Small intestine (tissue), 7 donors: ENCODE measurements around the gene CBLIF. TPM values are rescaled to one million over a fixed set of nuclear protein-coding genes. Genes with fewer than 3 reads are reported as not detected.
A peak's percentile ranks its signal among the peaks of the same experiment; 100 is the strongest.
"Not testable (repeated sequence)": the region's sequence is repeated elsewhere in the genome, so short reads cannot be mapped to it uniquely, and the experiment has no call there.

Experiments
- DNase-seq, 2 donors: peaks; one replicate each; pipeline versions ENCODE4 v3.0.0 to v3.0.0-alpha.2; 2013
- FAIRE-seq: peaks from 2 replicates; lab custom pipeline; 2012; peaks lifted over from hg19 to GRCh38; lab: Jason Lieb, UNC
- H3K27ac ChIP-seq, 3 donors: one replicate each; pipeline ENCODE4 v1.5.1; 2013; ENCODE audit warnings: low read length in 2 of 3, mild to moderate bottlenecking in 2 of 3, control low read depth in 1 of 3, inconsistent platforms in 1 of 3, low read depth in 1 of 3, moderate library complexity in 1 of 3
- H3K27me3 ChIP-seq, 3 donors: one replicate each; pipeline ENCODE4 v1.6.1; 2013; ENCODE audit warnings: low read length in 3 of 3, inconsistent platforms in 1 of 3; ENCODE audit not compliant: control insufficient read depth in 3 of 3, insufficient read depth in 3 of 3
- H3K36me3 ChIP-seq, 3 donors: one replicate each; pipeline ENCODE4 v1.6.1; 2013; ENCODE audit warnings: low read length in 3 of 3, inconsistent platforms in 1 of 3, low read depth in 1 of 3, mild to moderate bottlenecking in 1 of 3, moderate library complexity in 1 of 3; ENCODE audit not compliant: control insufficient read depth in 3 of 3, insufficient read depth in 2 of 3
- H3K4me1 ChIP-seq, 3 donors: one replicate each; pipeline ENCODE4 v1.6.1; 2013; ENCODE audit warnings: low read length in 2 of 3, inconsistent platforms in 1 of 3, low read depth in 1 of 3, mild to moderate bottlenecking in 1 of 3, moderate library complexity in 1 of 3; ENCODE audit not compliant: control insufficient read depth in 3 of 3, insufficient read depth in 2 of 3
- H3K4me3 ChIP-seq, 3 donors: one replicate each; pipeline ENCODE4 v1.5.1; 2013; ENCODE audit warnings: low read length in 3 of 3, control low read depth in 1 of 3, inconsistent platforms in 1 of 3, low read depth in 1 of 3, mild to moderate bottlenecking in 1 of 3, moderate library complexity in 1 of 3
- H3K9me3 ChIP-seq, 2 donors: one replicate each; pipeline ENCODE4 v1.6.1; 2013; ENCODE audit warnings: low read depth in 1 of 2, low read length in 1 of 2; ENCODE audit not compliant: control insufficient read depth in 2 of 2, insufficient read depth in 1 of 2
- WGBS, 3 donors: extraction: QIAGEN DNeasy Blood & Tissue Kit; methylation state at CpG; one replicate each; pipeline ENCODE4 v1.1.7; 2013; 5-methylcytosine and 5-hydroxymethylcytosine counted together
- polyA plus RNA-seq, 4 donors: library from polyadenylated mRNA; stranded (reverse) in 3 of 4; unstranded in 1 of 4; fragments of 200-250 nt in 3 of 4; fragments of 120-200 nt in 1 of 4; gene quantifications; one replicate each; pipeline versions ENCODE4 v1.2.1 to v1.2.3, GENCODE V29; 2013
- donor health status: healthy with polysubstance abuse.
- donor health status: control.
- donor health status: control.
- donor health status: Bipolar disorder and iron deficiency.
- donor health status: healthy.

The CBLIF gene
- polyA plus RNA-seq, 4 donors: 0.13 to 2.1 TPM; not detected in 2

DNA sequence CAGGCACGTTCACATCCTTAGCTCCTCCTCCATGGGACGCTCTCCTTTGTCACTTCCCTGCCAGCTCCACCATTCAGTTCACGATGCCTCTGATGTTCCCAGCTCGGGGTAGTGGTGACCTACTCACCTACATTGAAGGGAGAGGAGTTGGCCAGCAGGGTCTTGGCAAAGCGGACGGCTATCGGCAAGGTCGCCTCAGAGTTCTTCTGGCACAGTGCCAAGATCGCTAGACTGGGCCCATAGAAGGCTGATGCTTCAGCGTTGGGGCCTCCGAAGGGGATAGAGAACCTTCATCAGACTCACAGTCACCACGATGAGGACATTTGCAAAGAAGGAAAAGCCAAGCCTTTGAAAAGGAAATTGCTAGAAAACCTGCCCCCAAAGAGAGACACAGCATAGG, 3.0 kb downstream of the CBLIF start:
- Histone ChIP-seq H3K27ac (no peak overlapping the region), H3K4me3 (no peak overlapping the region), H3K27me3 (no peaks in the 10 kb centered on the region), H3K4me1 (no peaks in the 10 kb centered on the region), H3K9me3 (no peaks in the 10 kb centered on the region), H3K36me3 (no peaks in the 10 kb centered on the region)
- FAIRE-seq: no peak
- WGBS, 3 donors: 83 to 89% (median 84%) methylated on average over 12 of the region's 12 CpGs
- no peak for DNase-seq

DNA sequence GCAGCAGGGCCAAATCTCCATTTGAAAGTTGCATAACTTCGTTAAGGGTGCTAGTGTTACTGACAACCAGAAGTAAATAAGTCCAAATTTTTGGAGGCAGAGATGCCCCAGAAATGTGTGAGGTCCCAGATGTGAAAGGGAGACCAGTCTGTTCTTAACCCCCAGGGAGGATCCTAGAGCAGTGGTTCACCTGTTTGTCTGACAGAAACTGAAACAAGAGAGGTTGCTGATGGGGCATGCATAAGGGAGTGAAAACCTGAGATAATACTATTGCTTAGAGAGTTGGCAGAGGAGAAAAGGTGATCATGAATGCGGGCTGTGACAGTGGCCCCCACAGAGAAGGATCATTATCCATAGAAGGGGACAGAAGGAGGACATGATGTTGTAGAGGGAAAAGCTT, 3.8 kb downstream of the CBLIF start:
- 77 to 92% (median 85%) methylated on average over 2 of the region's 2 CpGs for WGBS, 3 donors
- DNase-seq: no peak
- no peak overlapping the region for H3K4me3 ChIP-seq
- no peaks in the 10 kb centered on the region for H3K36me3 ChIP-seq
- no peak for FAIRE-seq
- no peaks in the 10 kb centered on the region for H3K9me3 ChIP-seq
- H3K27me3 ChIP-seq: no peaks in the 10 kb centered on the region
- H3K27ac ChIP-seq: no peak overlapping the region
- H3K4me1 ChIP-seq: no peaks in the 10 kb centered on the region

DNA sequence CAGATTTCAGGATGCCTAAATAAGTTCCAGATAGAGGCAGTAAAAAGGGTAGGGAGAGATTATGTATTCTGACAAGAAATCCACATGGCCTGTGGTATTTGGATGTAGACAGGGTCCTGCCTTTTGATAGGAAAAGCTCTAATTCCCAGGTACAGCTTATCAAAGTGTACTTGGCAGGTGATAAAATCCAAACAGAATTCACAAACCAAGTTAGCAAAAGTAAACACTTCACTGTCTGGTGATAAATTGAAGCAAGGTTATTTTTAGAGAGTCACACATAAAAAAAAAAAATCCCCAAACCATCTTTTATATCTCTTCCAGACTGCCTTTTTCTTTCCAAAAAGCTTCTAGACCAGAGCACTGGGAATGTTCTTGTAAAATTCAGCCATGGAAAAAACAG, 5.7 kb downstream of the CBLIF start:
- Histone ChIP-seq H3K27me3 (no peaks in the 10 kb centered on the region), H3K4me3 (no peak overlapping the region), H3K36me3 (no peaks in the 10 kb centered on the region), H3K4me1 (no peaks in the 10 kb centered on the region), H3K9me3 (no peaks in the 10 kb centered on the region), H3K27ac (no peak overlapping the region)
- FAIRE-seq (no peak), DNase-seq (no peak)

DNA sequence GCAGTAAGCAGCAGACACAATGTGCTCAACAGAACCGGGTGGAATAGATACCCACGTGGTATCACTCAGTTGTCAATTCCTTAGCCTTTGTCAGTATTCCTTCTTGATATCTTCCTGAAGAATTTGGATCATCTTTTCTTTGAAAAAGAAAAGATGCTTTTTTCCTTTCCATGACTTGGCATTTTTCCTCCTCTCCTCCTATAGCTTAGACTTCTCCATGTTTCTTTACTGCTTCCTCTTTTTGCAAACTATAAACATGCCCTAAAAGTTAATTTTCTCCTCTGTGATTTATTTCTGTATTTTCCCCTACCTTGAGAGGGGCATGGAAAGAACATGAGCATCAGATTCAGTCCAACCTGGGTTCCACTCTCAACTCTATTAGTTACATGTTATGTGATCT, 11.7 kb downstream of the CBLIF start:
- DNase-seq: no peak
- Histone ChIP-seq H3K36me3 (no peaks in the 10 kb centered on the region), H3K27me3 (no peaks in the 10 kb centered on the region), H3K4me1 (no peaks in the 10 kb centered on the region), H3K9me3 (no peaks in the 10 kb centered on the region), H3K27ac (no peak overlapping the region), H3K4me3 (no peak overlapping the region)
- no peak for FAIRE-seq
- 87 to 95% (median 88%) methylated on average over 2 of the region's 2 CpGs for WGBS, 3 donors

DNA sequence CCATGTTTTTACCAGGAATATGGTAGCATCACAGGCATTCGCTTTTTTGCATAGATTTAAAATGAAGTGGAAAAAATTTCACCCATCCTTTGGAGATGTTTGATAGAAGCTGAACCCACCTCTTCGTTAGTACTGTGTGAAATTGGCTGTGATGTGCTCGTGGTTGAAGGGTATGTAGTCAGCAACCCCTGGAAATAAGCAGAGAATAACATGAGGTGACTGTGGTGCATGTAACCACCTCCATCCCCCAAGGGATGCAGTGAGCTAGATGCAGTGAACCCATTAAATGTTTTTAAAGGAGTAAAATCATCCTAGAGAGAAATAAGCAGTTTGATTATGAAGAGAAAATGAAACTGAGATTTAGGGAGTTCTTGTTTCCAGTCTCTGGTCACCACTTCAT, 15.9 kb downstream of the CBLIF start:
- H3K4me3 ChIP-seq: no peak overlapping the region
- H3K27ac ChIP-seq: no peak overlapping the region
- H3K36me3 ChIP-seq: no peaks in the 10 kb centered on the region
- no peaks in the 10 kb centered on the region for H3K4me1 ChIP-seq
- 74 to 87% (median 75%) methylated on average over 3 of the region's 3 CpGs for WGBS, 3 donors
- no peaks in the 10 kb centered on the region for H3K27me3 ChIP-seq
- no peaks in the 10 kb centered on the region for H3K9me3 ChIP-seq
- FAIRE-seq (no peak), DNase-seq (no peak)

DNA sequence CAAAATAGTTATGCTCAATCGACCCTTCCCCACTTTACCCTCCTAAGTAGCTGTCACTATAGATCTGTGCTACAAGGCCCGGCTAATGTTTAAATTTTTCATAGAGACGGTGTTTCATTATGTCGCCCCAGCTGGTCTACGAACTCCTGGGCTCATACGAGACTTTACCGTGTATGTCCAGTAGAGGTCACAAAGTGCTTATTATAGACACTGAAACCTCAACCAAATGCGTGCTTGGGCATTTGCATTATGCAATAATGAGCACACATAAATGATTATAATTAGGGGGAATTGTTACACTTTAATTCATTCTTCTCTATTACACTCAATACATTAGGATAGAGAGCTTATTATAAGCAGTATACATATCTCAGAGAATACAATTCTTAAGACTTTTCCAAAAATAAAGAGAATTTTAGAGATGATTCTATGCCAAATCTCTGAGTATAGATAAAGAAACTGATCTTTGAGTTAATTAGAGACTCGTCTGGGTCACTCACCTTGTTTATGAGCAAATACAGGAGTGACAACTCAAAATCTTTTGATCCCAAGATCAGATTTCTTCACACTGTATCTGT, 22.2 kb downstream of the CBLIF start:
- Histone ChIP-seq H3K27ac (no peak overlapping the region), H3K36me3 (no peaks in the 10 kb centered on the region), H3K9me3 (no peaks in the 10 kb centered on the region), H3K4me3 (no peak overlapping the region), H3K27me3 (no peaks in the 10 kb centered on the region), H3K4me1 (no peaks in the 10 kb centered on the region)
- DNase-seq (peak; percentile 73 to 76), FAIRE-seq (no peak)
- 6 to 8% (median 8%) methylated on average over 9 of the region's 9 CpGs for WGBS, 3 donors

DNA sequence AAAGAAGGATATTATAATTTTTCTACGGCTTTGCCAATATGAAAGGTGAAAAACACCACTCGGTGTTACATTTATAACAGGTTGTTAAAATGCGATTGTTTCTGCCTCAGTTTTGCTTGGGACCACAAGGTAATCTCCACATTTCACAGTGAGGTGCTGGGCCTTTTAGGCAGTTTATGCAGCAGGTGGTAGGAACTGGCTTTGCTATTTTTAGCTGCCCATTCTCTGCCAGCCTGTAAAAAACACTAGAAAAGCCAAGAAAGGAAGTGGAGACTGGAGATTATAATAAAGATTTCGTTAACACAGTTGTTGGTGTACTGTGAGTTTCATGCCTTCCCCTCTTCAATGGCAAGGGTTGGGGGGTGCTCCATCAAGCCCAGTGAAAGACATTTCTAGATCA, 26.7 kb downstream of the CBLIF start:
- no peak overlapping the region for H3K27ac ChIP-seq
- H3K4me3 ChIP-seq: no peak overlapping the region
- H3K4me1 ChIP-seq: no peaks in the 10 kb centered on the region
- no peaks in the 10 kb centered on the region for H3K9me3 ChIP-seq
- no peaks in the 10 kb centered on the region for H3K36me3 ChIP-seq
- H3K27me3 ChIP-seq: no peaks in the 10 kb centered on the region
- FAIRE-seq: no peak
- 66 to 86% (median 73%) methylated on average over 4 of the region's 4 CpGs for WGBS, 3 donors
- DNase-seq: no peak

DNA sequence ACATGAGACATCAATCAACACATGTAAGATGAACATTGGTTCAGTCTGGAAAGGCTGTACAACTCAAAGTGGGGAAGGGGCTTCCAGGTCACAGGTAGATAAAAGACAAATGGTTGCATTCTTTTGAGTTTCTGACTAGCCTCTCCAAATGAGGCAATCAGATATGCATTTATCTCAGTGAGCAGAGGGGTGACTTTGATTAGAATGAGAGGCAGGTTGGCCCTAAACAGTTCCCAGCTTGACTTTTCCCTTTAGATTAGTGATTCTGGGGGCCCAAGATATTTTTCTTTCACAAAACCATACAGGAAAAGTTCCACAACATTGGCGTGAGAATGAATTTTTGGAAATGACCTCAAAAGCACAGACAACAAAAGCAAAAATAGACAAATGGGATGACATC, 28.9 kb downstream of the CBLIF start:
- WGBS, 3 donors: 76 to 97% (median 84%) methylated on average over 1 of the region's 1 CpG
- FAIRE-seq, H3K27ac ChIP-seq, H3K27me3 ChIP-seq, DNase-seq, H3K4me3 ChIP-seq, H3K4me1 ChIP-seq, H3K36me3 ChIP-seq, H3K9me3 ChIP-seq: not testable (repeated sequence)

DNA sequence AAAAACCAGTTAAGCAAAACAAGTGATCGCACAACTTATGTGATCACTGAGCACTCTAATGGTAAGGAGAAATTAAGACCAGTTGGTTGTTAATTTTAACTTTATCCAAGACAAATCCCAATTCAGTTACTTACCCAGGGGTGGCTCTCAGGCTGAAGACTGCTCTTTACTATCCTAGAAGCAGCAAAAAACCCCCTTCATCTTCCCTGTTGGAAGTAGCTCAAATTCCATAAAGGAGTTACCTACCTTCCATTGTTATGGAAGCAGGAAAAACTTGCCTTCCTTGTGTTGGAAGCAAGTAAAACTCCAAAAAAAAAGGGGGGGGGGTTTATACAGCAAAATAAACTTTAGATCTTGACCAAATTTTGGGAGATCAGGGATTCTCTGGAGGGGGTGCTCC, 29.5 kb downstream of the CBLIF start:
- WGBS, 3 donors: 81 to 92% (median 84%) methylated on average over 1 of the region's 1 CpG
- H3K36me3 ChIP-seq: no peaks in the 10 kb centered on the region

More for the DNA sequence above, 29.5 kb downstream of the CBLIF start:
- H3K27me3 ChIP-seq: no peaks in the 10 kb centered on the region
- DNase-seq (no peak), FAIRE-seq (no peak)
- no peak overlapping the region for H3K4me3 ChIP-seq
- H3K9me3 ChIP-seq: no peaks in the 10 kb centered on the region
- peaks cover 0 to 3% (median 0%) of the 10 kb centered on the region in 3 donors for H3K4me1 ChIP-seq
- H3K27ac ChIP-seq: no peak overlapping the region
